Measurements from ENCODE around the gene RPS21.

The RPS21 gene

GRCh38 chr20:62350098-62350628 is 36.7 kb upstream of the RPS21 start:
- no peak for TF ChIP-seq CTCF (IDR thresholded peaks at IDR 0.05)
- H3K4me3 ChIP-seq: no peak overlapping the region
- peak overlapping the region; percentile 19 to 95 for H3K27ac ChIP-seq
- DNase-seq (ENCODE audit: low spot score): no peak

- peak overlapping the region; percentile 19 to 95 for H3K27ac ChIP-seq
- TF ChIP-seq CTCF (IDR thresholded peaks at IDR 0.05): no peak
- H3K4me3 ChIP-seq: no peak overlapping the region
- DNase-seq (ENCODE audit: low spot score): no peak
These were observed 36.1 kb upstream of the RPS21 start for GRCh38 chr20:62350629-62351422.

- no peak for TF ChIP-seq CTCF (IDR thresholded peaks at IDR 0.05)
- Histone ChIP-seq H3K27ac (peak overlapping the region; percentile 95 to 99), H3K4me3 (no peak overlapping the region)
- no peak for DNase-seq (ENCODE audit: low spot score)
These were observed 35.2 kb upstream of the RPS21 start for GRCh38 chr20:62351469-62352401.

- Histone ChIP-seq H3K27ac (peak overlapping the region; percentile 95 to 99), H3K4me3 (peak overlapping the region; percentile 11)
- peak; percentile 93 for DNase-seq (ENCODE audit: low spot score)
- TF ChIP-seq CTCF (IDR thresholded peaks at IDR 0.05): no peak
These were observed 34.3 kb upstream of the RPS21 start for GRCh38 chr20:62352402-62353288.

GRCh38 chr20:62353289-62354030 is 33.4 kb upstream of the RPS21 start:
- no peak for TF ChIP-seq CTCF (IDR thresholded peaks at IDR 0.05)
- Histone ChIP-seq H3K27ac (peak overlapping the region; percentile 95 to 99), H3K4me3 (peak overlapping the region; percentile 11)
- no peak for DNase-seq (ENCODE audit: low spot score)

Measured in coronary artery (tissue), 2 donors.